Esophagus squamous epithelium (tissue), 4 donors: ENCODE measurements around the gene FAXC.

ENCODE experiments used
- CTCF ChIP-seq, 6 experiments: fragments of 450-650 bp in 4 of 6; fragments of 200-600 bp in 2 of 6; sonication (generic) in 2 of 6; IDR thresholded peaks; one replicate each; pipeline ENCODE4 v1.5.1; 2016 to 2019; ENCODE audit warnings: antibody characterized with exemption in 6 of 6, mild to moderate bottlenecking in 4 of 6, moderate library complexity in 4 of 6
- POLR2A ChIP-seq, 4 donors: fragments of 450-650 bp; IDR thresholded peaks; one replicate each; pipeline ENCODE4 v1.6.1; 2017; ENCODE audit warnings: antibody characterized with exemption in 4 of 4, mild to moderate bottlenecking in 4 of 4, moderate library complexity in 3 of 4

GRCh38 chr6:99330159-99330558 lies 19.3 kb downstream of the FAXC start:
- TF ChIP-seq CTCF (IDR thresholded peaks at IDR 0.05) (peak; percentile 46 to 72 (median 62)), POLR2A (IDR thresholded peaks at IDR 0.05) (no peak)
